ENCODE measurements around the gene PAMR1.

Gene PAMR1, protein sequence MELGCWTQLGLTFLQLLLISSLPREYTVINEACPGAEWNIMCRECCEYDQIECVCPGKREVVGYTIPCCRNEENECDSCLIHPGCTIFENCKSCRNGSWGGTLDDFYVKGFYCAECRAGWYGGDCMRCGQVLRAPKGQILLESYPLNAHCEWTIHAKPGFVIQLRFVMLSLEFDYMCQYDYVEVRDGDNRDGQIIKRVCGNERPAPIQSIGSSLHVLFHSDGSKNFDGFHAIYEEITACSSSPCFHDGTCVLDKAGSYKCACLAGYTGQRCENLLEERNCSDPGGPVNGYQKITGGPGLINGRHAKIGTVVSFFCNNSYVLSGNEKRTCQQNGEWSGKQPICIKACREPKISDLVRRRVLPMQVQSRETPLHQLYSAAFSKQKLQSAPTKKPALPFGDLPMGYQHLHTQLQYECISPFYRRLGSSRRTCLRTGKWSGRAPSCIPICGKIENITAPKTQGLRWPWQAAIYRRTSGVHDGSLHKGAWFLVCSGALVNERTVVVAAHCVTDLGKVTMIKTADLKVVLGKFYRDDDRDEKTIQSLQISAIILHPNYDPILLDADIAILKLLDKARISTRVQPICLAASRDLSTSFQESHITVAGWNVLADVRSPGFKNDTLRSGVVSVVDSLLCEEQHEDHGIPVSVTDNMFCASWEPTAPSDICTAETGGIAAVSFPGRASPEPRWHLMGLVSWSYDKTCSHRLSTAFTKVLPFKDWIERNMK

DNA sequence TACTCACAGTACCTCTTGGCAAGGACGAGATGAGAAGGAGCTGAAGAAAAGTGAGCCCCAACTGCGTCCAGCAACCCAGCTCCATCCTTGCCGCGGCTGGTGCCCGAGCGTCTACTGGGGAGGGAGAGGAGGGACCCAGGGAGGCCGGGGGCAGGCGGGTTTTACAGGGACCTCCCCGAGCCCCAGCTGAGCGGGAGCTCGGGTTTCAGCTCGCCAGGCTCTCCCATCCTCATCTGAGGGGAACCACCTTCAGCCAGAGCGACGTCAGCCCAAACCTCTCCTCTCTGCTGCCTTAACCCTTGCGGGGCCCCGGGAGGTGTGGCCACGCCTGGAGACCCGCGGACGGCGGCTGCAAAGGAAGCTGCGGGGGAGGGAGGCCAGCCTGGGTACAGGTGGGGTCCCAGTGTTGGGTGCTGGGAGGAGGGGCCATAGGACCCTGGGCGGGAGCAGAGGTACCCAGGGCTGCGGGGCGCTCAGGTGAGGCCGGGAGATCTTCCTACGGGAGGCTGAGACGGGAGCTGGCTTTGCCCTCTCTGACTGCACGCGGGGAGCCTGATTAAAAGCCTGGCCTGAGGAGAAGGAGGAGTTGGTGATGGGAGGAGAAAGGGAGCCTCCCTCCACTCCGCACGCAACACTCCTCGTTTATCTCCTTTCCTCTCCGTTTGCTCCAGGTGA lies at the start of gene PAMR1:
Gene PAMR1, minus strand, starts transcription at position 116 of the 675 bp plus-strand sequence. Its CDS starts 31 bp downstream, at position 85.
- POLR2A ChIA-PET, result interaction anchor here (1.2 kb wide), 1 partner anchor 92 kb away, joined by 3 read pairs; the partner anchor contains the start of gene FJX1
- TF ChIP-seq HDGF (IDR thresholded peaks at IDR 0.05; ENCODE audit: borderline replicate concordance) (no peak), ARNT (IDR thresholded peaks at IDR 0.05) (no peak), ZNF384 (IDR thresholded peaks at IDR 0.05) (no peak), L3MBTL2 (conservative IDR thresholded peaks at IDR 0.05) (no peak)
- DNase-seq (ENCODE audit: extremely low spot score), result peak; percentile 45
- CTCF ChIA-PET, result interaction anchor here (0.8 kb wide), 1 partner anchor 37 kb away, joined by 6 read pairs; no protein-coding TSS in a partner anchor

GRCh38 chr11:35571696-35572095 lies 46.3 kb upstream of the PAMR1 start:
- POLR2A ChIA-PET, result no interaction called here
- CTCF ChIA-PET, result no interaction called here
- TF ChIP-seq PKNOX1 (IDR thresholded peaks at IDR 0.05), result no peak
- no peak for TF ChIP-seq BHLHE40 (IDR thresholded peaks at IDR 0.05; ENCODE audit: borderline replicate concordance)
- no peak for TF ChIP-seq NFRKB (IDR thresholded peaks at IDR 0.05)
- no peak for TF ChIP-seq FOXK2 (IDR thresholded peaks at IDR 0.05)
- TF ChIP-seq ARNT (IDR thresholded peaks at IDR 0.05), result no peak
- TF ChIP-seq ZNF384 (IDR thresholded peaks at IDR 0.05), result no peak
- no peak for TF ChIP-seq FOXA1 (IDR thresholded peaks at IDR 0.05)
- no peak for TF ChIP-seq SP1 (IDR thresholded peaks at IDR 0.05)
- no peak for TF ChIP-seq HDGF (IDR thresholded peaks at IDR 0.05; ENCODE audit: borderline replicate concordance)
- TF ChIP-seq ELF4 (IDR thresholded peaks at IDR 0.05), result no peak
- TF ChIP-seq L3MBTL2 (conservative IDR thresholded peaks at IDR 0.05), result no peak
- TF ChIP-seq SUZ12 (IDR thresholded peaks at IDR 0.05), result no peak
- no peak for TF ChIP-seq LEF1 (IDR thresholded peaks at IDR 0.05; ENCODE audit: borderline replicate concordance)
- TF ChIP-seq TARDBP (IDR thresholded peaks at IDR 0.05), result no peak
- no peak for TF ChIP-seq FOXM1 (IDR thresholded peaks at IDR 0.05; ENCODE audit: borderline replicate concordance)
- TF ChIP-seq CTBP1 (IDR thresholded peaks at IDR 0.05; ENCODE audit: borderline replicate concordance), result no peak
- DNase-seq (ENCODE audit: extremely low spot score), result no peak

DNA sequence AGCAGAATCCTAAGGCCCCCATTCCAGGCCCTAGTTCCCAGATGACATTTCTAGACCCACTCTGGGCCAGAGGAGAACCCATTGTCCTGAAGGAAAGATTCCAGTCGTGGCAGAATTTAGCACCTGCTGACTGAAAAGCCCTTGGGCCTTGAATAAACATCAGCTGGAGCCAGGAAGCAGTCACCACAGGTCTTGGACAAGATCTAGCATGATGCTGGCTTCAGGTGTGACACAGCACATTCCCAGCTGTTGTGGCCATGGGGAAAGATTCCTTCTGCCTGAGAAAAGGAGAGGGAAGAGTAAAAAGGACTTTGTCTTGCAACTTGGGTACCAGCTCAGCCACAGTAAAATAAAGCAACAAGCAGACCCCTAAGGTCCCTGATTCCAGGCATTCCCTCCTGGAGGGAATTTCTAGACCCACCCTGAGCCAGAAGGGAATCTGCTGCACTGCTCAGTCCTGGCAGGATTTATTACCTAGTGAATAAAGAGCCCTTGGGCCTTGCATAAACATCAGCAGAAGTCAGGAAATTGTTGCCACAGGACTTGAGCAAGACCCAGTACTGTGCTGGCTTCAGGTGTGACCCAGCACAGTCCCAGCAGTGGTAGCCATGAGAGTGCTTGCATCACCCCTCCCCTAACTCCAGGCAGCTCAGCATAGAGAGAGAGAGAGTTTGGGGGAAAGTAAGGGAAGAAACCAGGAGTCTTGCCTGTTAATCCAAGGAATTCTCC lies 42.5 kb upstream of the PAMR1 start:
- ChIA-PET POLR2A (no interaction called here), CTCF (interaction anchor here (0.6 kb wide), 1 partner anchor 98 kb away, joined by 3 read pairs; no protein-coding TSS in a partner anchor)
- no peak for TF ChIP-seq SUZ12 (IDR thresholded peaks at IDR 0.05)
- no peak for TF ChIP-seq NFRKB (IDR thresholded peaks at IDR 0.05)
- TF ChIP-seq ELF4 (IDR thresholded peaks at IDR 0.05), result no peak
- no peak for DNase-seq (ENCODE audit: extremely low spot score)

DNA sequence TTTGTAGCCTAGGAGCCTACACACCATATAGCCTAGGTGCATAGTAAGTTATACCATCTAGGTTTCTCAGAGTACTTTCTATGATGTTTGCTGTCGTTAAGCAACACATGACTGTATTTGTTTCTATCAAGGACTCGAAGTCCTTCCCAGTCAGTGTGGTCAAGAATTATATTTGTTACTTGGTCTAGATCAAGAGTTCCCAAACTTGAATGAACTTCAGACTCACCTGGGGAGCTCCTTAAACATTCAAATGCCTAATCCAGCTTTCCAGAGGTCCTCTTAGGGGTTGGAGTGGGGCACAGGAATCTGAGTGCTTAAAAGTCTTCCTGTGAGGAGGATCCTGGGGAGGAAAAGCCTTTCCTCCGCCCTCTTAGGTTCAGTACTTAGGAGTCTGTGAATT lies 41.5 kb upstream of the PAMR1 start:
- POLR2A ChIA-PET, result no interaction called here
- TF ChIP-seq TARDBP (IDR thresholded peaks at IDR 0.05), result no peak
- no peak for TF ChIP-seq ARNT (IDR thresholded peaks at IDR 0.05)
- no peak for TF ChIP-seq LEF1 (IDR thresholded peaks at IDR 0.05; ENCODE audit: borderline replicate concordance)
- TF ChIP-seq SUZ12 (IDR thresholded peaks at IDR 0.05), result no peak
- TF ChIP-seq FOXM1 (IDR thresholded peaks at IDR 0.05; ENCODE audit: borderline replicate concordance), result no peak
- TF ChIP-seq ZNF384 (IDR thresholded peaks at IDR 0.05), result no peak
- no peak for TF ChIP-seq ELF4 (IDR thresholded peaks at IDR 0.05)
- no peak for TF ChIP-seq NFRKB (IDR thresholded peaks at IDR 0.05)
- no peak for TF ChIP-seq CTBP1 (IDR thresholded peaks at IDR 0.05; ENCODE audit: borderline replicate concordance)
- no peak for TF ChIP-seq FOXA1 (IDR thresholded peaks at IDR 0.05)
- TF ChIP-seq BHLHE40 (IDR thresholded peaks at IDR 0.05; ENCODE audit: borderline replicate concordance), result no peak
- no peak for TF ChIP-seq HDGF (IDR thresholded peaks at IDR 0.05; ENCODE audit: borderline replicate concordance)
- no peak for TF ChIP-seq L3MBTL2 (conservative IDR thresholded peaks at IDR 0.05)
- no peak for DNase-seq (ENCODE audit: extremely low spot score)
- CTCF ChIA-PET, result no interaction called here

GRCh38 chr11:35566181-35566580 lies 40.8 kb upstream of the PAMR1 start:
- TF ChIP-seq ZNF384 (IDR thresholded peaks at IDR 0.05), result no peak
- TF ChIP-seq FOXK2 (IDR thresholded peaks at IDR 0.05), result no peak
- TF ChIP-seq FOXA1 (IDR thresholded peaks at IDR 0.05), result no peak
- no peak for TF ChIP-seq L3MBTL2 (conservative IDR thresholded peaks at IDR 0.05)
- no peak for TF ChIP-seq ELF4 (IDR thresholded peaks at IDR 0.05)
- TF ChIP-seq FOXM1 (IDR thresholded peaks at IDR 0.05; ENCODE audit: borderline replicate concordance), result no peak
- TF ChIP-seq ARNT (IDR thresholded peaks at IDR 0.05), result no peak
- TF ChIP-seq HDGF (IDR thresholded peaks at IDR 0.05; ENCODE audit: borderline replicate concordance), result no peak
- no peak for TF ChIP-seq CTBP1 (IDR thresholded peaks at IDR 0.05; ENCODE audit: borderline replicate concordance)
- no peak for TF ChIP-seq BHLHE40 (IDR thresholded peaks at IDR 0.05; ENCODE audit: borderline replicate concordance)
- no peak for DNase-seq (ENCODE audit: extremely low spot score)
- CTCF ChIA-PET, result no interaction called here
- POLR2A ChIA-PET, result no interaction called here

DNA sequence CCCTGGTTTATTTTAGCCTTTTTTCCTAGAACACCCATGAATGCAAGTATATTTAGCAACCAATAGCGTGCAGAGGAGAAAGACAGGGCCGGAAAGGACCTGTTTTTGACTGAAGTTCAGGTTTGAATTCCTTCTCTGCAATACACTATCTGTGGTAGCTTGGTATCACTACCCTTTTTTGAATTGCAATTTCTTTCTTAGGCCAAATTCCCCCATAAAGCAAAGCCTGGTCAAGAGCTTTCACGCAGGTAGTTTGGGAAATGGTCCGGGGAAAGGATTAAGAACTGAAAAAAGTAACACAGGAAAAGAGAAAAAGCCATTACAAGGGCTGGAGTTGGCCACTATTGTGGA lies 38.8 kb upstream of the PAMR1 start:
- DNase-seq (ENCODE audit: extremely low spot score), result no peak
- TF ChIP-seq FOXA1 (IDR thresholded peaks at IDR 0.05) (no peak), ZNF384 (IDR thresholded peaks at IDR 0.05) (no peak), NFRKB (IDR thresholded peaks at IDR 0.05) (no peak), LEF1 (IDR thresholded peaks at IDR 0.05; ENCODE audit: borderline replicate concordance) (no peak), SP1 (IDR thresholded peaks at IDR 0.05) (no peak), FOXK2 (IDR thresholded peaks at IDR 0.05) (no peak), ELF4 (IDR thresholded peaks at IDR 0.05) (no peak), L3MBTL2 (conservative IDR thresholded peaks at IDR 0.05) (no peak), ARNT (IDR thresholded peaks at IDR 0.05) (no peak), TARDBP (IDR thresholded peaks at IDR 0.05) (no peak), PKNOX1 (IDR thresholded peaks at IDR 0.05) (no peak), BHLHE40 (IDR thresholded peaks at IDR 0.05; ENCODE audit: borderline replicate concordance) (no peak), FOXM1 (IDR thresholded peaks at IDR 0.05; ENCODE audit: borderline replicate concordance) (no peak)
- ChIA-PET CTCF (no interaction called here), POLR2A (no interaction called here)

All from HEK293T (cell line).